ENCODE data around the gene DOCK3.
"Not testable (repeated sequence)": the region's sequence is repeated elsewhere in the genome, so short reads cannot be mapped to it uniquely, and the experiment has no call there.

The DOCK3 gene

GRCh38 chr3:50687916-50688315, 13.2 kb downstream of the DOCK3 start:
- no peak for DNase-seq (ENCODE audit: low spot score)

- DNase-seq (ENCODE audit: low spot score) = not testable (repeated sequence)
These were observed 13.9 kb downstream of the DOCK3 start for GRCh38 chr3:50688602-50689001.

GRCh38 chr3:50689558-50689957, 14.8 kb downstream of the DOCK3 start:
- no peak for DNase-seq (ENCODE audit: low spot score)

- no peak for DNase-seq (ENCODE audit: low spot score)
These were observed 20.3 kb downstream of the DOCK3 start for GRCh38 chr3:50695031-50695430.

GRCh38 chr3:50696276-50696675, 21.5 kb downstream of the DOCK3 start:
- DNase-seq (ENCODE audit: low spot score) = no peak

- no peak for DNase-seq (ENCODE audit: low spot score)
These were observed 23.5 kb downstream of the DOCK3 start for GRCh38 chr3:50698269-50698668.

- DNase-seq (ENCODE audit: low spot score) = no peak
These were observed 33.9 kb downstream of the DOCK3 start for GRCh38 chr3:50708620-50709019.

- DNase-seq (ENCODE audit: low spot score) = no peak
These were observed 40.2 kb downstream of the DOCK3 start for GRCh38 chr3:50714946-50715345.

GRCh38 chr3:50724831-50725230, 50.1 kb downstream of the DOCK3 start:
- DNase-seq (ENCODE audit: low spot score) = no peak

GRCh38 chr3:50734985-50735384, 60.3 kb downstream of the DOCK3 start:
- no peak for DNase-seq (ENCODE audit: low spot score)

- no peak for DNase-seq (ENCODE audit: low spot score)
These were observed 62.6 kb downstream of the DOCK3 start for GRCh38 chr3:50737193-50737905.

- no peak for DNase-seq (ENCODE audit: low spot score)
These were observed 63.3 kb downstream of the DOCK3 start for GRCh38 chr3:50737906-50738598.

- DNase-seq (ENCODE audit: low spot score) = no peak
These were observed 68.9 kb downstream of the DOCK3 start for GRCh38 chr3:50743643-50744042.

- no peak for DNase-seq (ENCODE audit: low spot score)
These were observed 75.1 kb downstream of the DOCK3 start for GRCh38 chr3:50749822-50750221.

GRCh38 chr3:50759015-50759414, 84.3 kb downstream of the DOCK3 start:
- DNase-seq (ENCODE audit: low spot score) = no peak

GRCh38 chr3:50777680-50778079, 103.0 kb downstream of the DOCK3 start:
- DNase-seq (ENCODE audit: low spot score) = no peak

GRCh38 chr3:50781766-50782165, 107.0 kb downstream of the DOCK3 start:
- DNase-seq (ENCODE audit: low spot score) = not testable (repeated sequence)

GRCh38 chr3:50786631-50787030, 111.9 kb downstream of the DOCK3 start:
- no peak for DNase-seq (ENCODE audit: low spot score)

GRCh38 chr3:50790894-50791293, 116.2 kb downstream of the DOCK3 start:
- not testable (repeated sequence) for DNase-seq (ENCODE audit: low spot score)

- no peak for DNase-seq (ENCODE audit: low spot score)
These were observed 117.8 kb downstream of the DOCK3 start for GRCh38 chr3:50792568-50792967.

- DNase-seq (ENCODE audit: low spot score) = not testable (repeated sequence)
These were observed 129.1 kb downstream of the DOCK3 start for GRCh38 chr3:50803805-50804204.

- not testable (repeated sequence) for DNase-seq (ENCODE audit: low spot score)
These were observed 129.6 kb downstream of the DOCK3 start for GRCh38 chr3:50804376-50804775.

- DNase-seq (ENCODE audit: low spot score) = no peak
These were observed 130.6 kb downstream of the DOCK3 start for GRCh38 chr3:50805321-50805720.

GRCh38 chr3:50806031-50806430, 131.3 kb downstream of the DOCK3 start:
- DNase-seq (ENCODE audit: low spot score) = no peak

Data from CD4-positive, alpha-beta T cell treated with Interleukin-15 for 4 hours (primary cell).